Activated CD8-positive, alpha-beta T cell treated with anti-CD3 and anti-CD28 coated beads, Interleukin-2, amount 10 ng/mL, durations not matched to agents 7 days and 5 days (primary cell): ENCODE measurements around the gene LDB2. TPM values are rescaled to one million over a fixed set of nuclear protein-coding genes. Genes with fewer than 3 reads are reported as not detected.
"Not testable (repeated sequence)": the region's sequence is repeated elsewhere in the genome, so short reads cannot be mapped to it uniquely, and the experiment has no call there.

Experiments used
- ATAC-seq: fragments of 150-1000 bp; cut with Tn5 transposase; one replicate; pipeline ENCODE4 v1.10.0; 2021; ENCODE audit warnings: moderate library complexity
- CTCF ChIA-PET: fragments of 350-600 bp; sonication (Branson Sonifier 250); formaldehyde crosslinking; loops from one replicate; lab custom pipeline; 2021; ENCODE audit warnings: antibody characterized with exemption; lab: Charles Lee
- POLR2A ChIA-PET: fragments of 350-600 bp; sonication (Branson Sonifier 250); formaldehyde crosslinking; loops from one replicate; lab custom pipeline; 2021; ENCODE audit warnings: antibody characterized with exemption; lab: Charles Lee
- DNase-seq: peaks from one replicate; pipeline ENCODE4 v3.0.0-alpha.2; 2020
- H3K27ac Mint-ChIP-seq: one replicate; pipeline ENCODE4 v1.8.0; 2021; ENCODE audit warnings: mild to moderate bottlenecking, mixed read lengths
- H3K27me3 Mint-ChIP-seq: one replicate; pipeline ENCODE4 v1.8.0; 2021; ENCODE audit warnings: low read depth, mixed read lengths
- H3K36me3 Mint-ChIP-seq: one replicate; pipeline ENCODE4 v1.8.0; 2021; ENCODE audit warnings: low read depth, mixed read lengths
- H3K4me1 Mint-ChIP-seq: one replicate; pipeline ENCODE4 v1.8.0; 2021; ENCODE audit warnings: low read depth, mixed read lengths
- H3K4me3 Mint-ChIP-seq: one replicate; pipeline ENCODE4 v1.8.0; 2021; ENCODE audit warnings: mild to moderate bottlenecking, mixed read lengths
- H3K9me3 Mint-ChIP-seq: one replicate; pipeline ENCODE4 v1.8.0; 2022; ENCODE audit warnings: mixed read lengths; ENCODE audit not compliant: insufficient read depth
- total RNA-seq, 2 experiments: library from RNA; stranded (reverse); gene quantifications; one replicate each; pipeline ENCODE4 v1.2.3, GENCODE V29; 2021

LDB2 gene
- total RNA-seq, 2 experiments from 2014 or later: not detected

GRCh38 chr4:16641971-16642370 lies 256.5 kb downstream of the LDB2 start:
- DNase-seq (no peak), ATAC-seq (no peak)
- Mint-ChIP-seq H3K36me3 (no peaks in the 10 kb centered on the region), H3K27ac (no peak overlapping the region), H3K4me1 (no peaks in the 10 kb centered on the region), H3K27me3 (no peaks in the 10 kb centered on the region), H3K4me3 (no peak overlapping the region), H3K9me3 (no peaks in the 10 kb centered on the region)
- CTCF ChIA-PET: no interaction called here
- POLR2A ChIA-PET: no interaction called here

DNA sequence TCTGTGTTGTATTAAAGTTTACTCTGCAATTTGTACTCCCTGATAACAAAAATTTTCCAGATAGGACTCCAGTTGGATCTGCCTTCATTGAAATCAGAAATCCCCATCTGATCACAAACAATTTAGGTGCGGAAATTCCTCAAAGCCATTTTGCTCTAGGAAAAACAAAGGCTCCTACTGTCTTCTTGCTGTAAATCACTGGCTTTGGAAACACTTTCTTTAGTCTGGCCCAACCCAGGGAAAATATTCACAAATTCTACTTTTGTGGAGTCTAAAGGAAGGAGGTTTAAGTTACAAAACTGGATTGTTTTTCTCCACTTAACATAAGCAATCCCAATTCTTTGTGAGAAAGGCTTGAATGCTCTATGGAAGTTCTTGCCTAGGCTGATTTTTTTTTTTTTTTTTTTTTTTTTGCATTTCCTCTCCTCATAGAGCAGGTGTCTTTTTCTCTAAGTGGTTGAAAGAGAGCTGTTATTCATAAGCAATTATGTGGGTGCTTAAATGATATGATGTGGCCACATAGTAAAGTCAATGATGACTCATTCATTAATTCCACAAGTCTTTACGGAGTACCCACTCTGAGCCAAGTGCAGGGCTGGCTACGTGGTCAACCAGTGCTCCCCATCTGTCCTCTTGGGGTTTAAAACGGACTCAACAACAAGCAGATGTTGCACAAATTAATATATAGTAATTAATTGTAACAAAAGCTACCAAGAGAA lies 261.4 kb downstream of the LDB2 start:
- H3K27me3 Mint-ChIP-seq: no peaks in the 10 kb centered on the region
- no peaks in the 10 kb centered on the region for H3K36me3 Mint-ChIP-seq
- CTCF ChIA-PET: no interaction called here
- H3K4me1 Mint-ChIP-seq: no peaks in the 10 kb centered on the region
- H3K9me3 Mint-ChIP-seq: no peaks in the 10 kb centered on the region
- ATAC-seq (no peak), DNase-seq (no peak)
- no peak overlapping the region for H3K4me3 Mint-ChIP-seq
- no peak overlapping the region for H3K27ac Mint-ChIP-seq
- POLR2A ChIA-PET: no interaction called here

- CTCF ChIA-PET: no interaction called here
Measured at GRCh38 chr4:16636304-16636703, 262.1 kb downstream of the LDB2 start.

DNA sequence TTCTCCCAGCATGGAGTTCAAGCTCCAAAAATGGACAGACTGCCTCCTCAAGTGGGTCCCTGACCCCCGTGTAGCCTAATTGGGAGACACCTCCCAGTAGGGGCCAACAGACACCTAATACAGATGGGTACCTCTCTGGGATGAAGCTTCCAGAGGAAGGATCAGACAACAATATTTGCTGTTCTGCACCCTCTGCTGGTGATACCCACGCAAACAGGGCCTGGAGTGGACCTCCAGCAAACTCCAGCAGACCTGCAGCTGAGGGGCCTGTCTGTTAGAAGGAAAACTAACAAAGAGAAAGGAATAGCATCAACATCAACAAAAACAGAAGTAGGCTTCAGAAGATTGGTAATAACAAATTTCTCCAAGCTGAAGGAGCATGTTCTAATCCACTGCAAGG lies 269.2 kb downstream of the LDB2 start:
- ATAC-seq: not testable (repeated sequence)

More at GRCh38 chr4:16636304-16636703, 262.1 kb downstream of the LDB2 start:
- Mint-ChIP-seq H3K27ac (no peak overlapping the region), H3K9me3 (no peaks in the 10 kb centered on the region), H3K4me3 (no peak overlapping the region), H3K4me1 (no peaks in the 10 kb centered on the region), H3K36me3 (no peaks in the 10 kb centered on the region), H3K27me3 (no peaks in the 10 kb centered on the region)
- POLR2A ChIA-PET: no interaction called here
- ATAC-seq (no peak), DNase-seq (no peak)

GRCh38 chr4:16628835-16629234 lies 269.6 kb downstream of the LDB2 start:
- DNase-seq, ATAC-seq, H3K4me1 Mint-ChIP-seq, H3K27ac Mint-ChIP-seq, CTCF ChIA-PET, POLR2A ChIA-PET, H3K4me3 Mint-ChIP-seq, H3K27me3 Mint-ChIP-seq, H3K9me3 Mint-ChIP-seq, H3K36me3 Mint-ChIP-seq: not testable (repeated sequence)

More for the DNA sequence above, 269.2 kb downstream of the LDB2 start:
- POLR2A ChIA-PET, H3K27me3 Mint-ChIP-seq, H3K9me3 Mint-ChIP-seq, CTCF ChIA-PET, H3K36me3 Mint-ChIP-seq, H3K27ac Mint-ChIP-seq, H3K4me3 Mint-ChIP-seq, H3K4me1 Mint-ChIP-seq, DNase-seq: not testable (repeated sequence)

GRCh38 chr4:16627999-16628398 lies 270.4 kb downstream of the LDB2 start:
- Mint-ChIP-seq H3K36me3 (no peaks in the 10 kb centered on the region), H3K4me3 (no peak overlapping the region), H3K27ac (no peak overlapping the region), H3K4me1 (no peaks in the 10 kb centered on the region), H3K9me3 (no peaks in the 10 kb centered on the region), H3K27me3 (no peaks in the 10 kb centered on the region)
- ChIA-PET CTCF (no interaction called here), POLR2A (no interaction called here)
- DNase-seq (no peak), ATAC-seq (no peak)

DNA sequence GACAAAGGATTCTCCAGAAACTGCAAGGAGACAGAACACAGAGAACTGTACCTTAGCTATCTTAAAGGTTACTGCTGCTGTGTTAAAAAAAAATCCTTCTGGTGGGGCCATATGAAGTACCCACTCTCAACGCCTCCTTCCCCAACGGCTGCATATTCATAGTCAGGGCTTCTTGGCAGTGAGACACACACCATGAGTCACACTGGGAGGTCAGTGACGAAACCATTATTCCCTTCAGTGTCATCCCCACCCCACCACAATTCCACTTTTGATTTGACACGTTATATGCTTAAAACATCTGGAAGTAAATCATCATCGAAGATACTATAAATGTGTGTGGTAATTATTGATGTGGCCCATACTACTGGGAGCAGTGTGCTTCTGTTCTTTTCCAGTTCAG lies 271.5 kb downstream of the LDB2 start:
- Mint-ChIP-seq H3K9me3 (no peaks in the 10 kb centered on the region), H3K27me3 (no peaks in the 10 kb centered on the region), H3K4me3 (no peak overlapping the region), H3K36me3 (no peaks in the 10 kb centered on the region), H3K27ac (no peak overlapping the region), H3K4me1 (no peaks in the 10 kb centered on the region)
- ATAC-seq (no peak), DNase-seq (no peak)
- ChIA-PET POLR2A (no interaction called here), CTCF (no interaction called here)

DNA sequence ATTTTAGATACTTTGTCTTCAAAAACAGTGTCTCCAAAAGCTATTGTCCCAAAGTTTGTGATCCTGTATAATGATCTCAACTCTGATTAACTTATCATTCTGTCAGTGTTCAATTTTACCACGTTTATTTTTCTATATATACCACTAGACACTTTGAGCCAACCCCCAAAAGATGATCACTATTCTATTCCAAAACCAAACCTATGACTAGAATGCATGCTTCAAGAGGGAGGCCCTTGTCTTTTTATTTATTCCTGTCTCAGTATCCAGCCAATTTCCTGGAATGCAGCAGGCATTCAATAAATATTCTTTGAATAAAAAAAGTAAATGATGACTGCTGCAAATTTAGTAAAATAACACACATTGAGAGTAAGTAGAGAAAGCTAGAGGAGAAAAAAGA lies 275.6 kb downstream of the LDB2 start:
- no peaks in the 10 kb centered on the region for H3K36me3 Mint-ChIP-seq
- no peak overlapping the region for H3K4me3 Mint-ChIP-seq
- no peaks in the 10 kb centered on the region for H3K27me3 Mint-ChIP-seq
- DNase-seq (no peak), ATAC-seq (no peak)
- no peaks in the 10 kb centered on the region for H3K4me1 Mint-ChIP-seq
- ChIA-PET CTCF (interaction anchor here (0.6 kb wide), 1 partner anchor 12 kb away, joined by 3 read pairs; no protein-coding TSS in a partner anchor), POLR2A (no interaction called here)
- H3K27ac Mint-ChIP-seq: no peak overlapping the region
- H3K9me3 Mint-ChIP-seq: no peaks in the 10 kb centered on the region

- H3K4me1 Mint-ChIP-seq: no peaks in the 10 kb centered on the region
- H3K27me3 Mint-ChIP-seq: no peaks in the 10 kb centered on the region
- DNase-seq (no peak), ATAC-seq (no peak)
- H3K4me3 Mint-ChIP-seq: no peak overlapping the region
- no peaks in the 10 kb centered on the region for H3K9me3 Mint-ChIP-seq
- ChIA-PET CTCF (no interaction called here), POLR2A (no interaction called here)
- no peak overlapping the region for H3K27ac Mint-ChIP-seq
- no peaks in the 10 kb centered on the region for H3K36me3 Mint-ChIP-seq
Measured at GRCh38 chr4:16617435-16617834, 281.0 kb downstream of the LDB2 start.

DNA sequence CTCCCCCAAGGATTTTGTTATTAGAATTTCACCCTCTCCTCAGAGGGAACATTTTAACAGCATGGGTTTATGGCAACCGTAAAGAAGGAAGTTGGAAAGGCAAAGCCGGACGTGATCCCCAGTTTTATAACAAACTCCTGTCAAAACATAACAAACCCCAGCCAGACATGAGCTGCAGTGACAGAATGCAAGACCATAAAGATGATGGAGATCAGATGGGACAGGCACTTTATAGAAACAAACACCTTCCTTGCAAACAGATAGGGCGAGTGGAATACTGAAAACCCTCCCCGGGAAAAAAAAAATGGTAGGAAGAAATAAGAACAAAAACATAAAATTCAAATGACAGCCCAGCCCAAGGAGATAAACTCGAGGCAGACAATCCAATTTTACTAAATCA lies 281.4 kb downstream of the LDB2 start:
- ChIA-PET CTCF (no interaction called here), POLR2A (no interaction called here)
- H3K9me3 Mint-ChIP-seq: no peaks in the 10 kb centered on the region
- H3K27ac Mint-ChIP-seq: no peak overlapping the region
- DNase-seq (no peak), ATAC-seq (no peak)
- no peak overlapping the region for H3K4me3 Mint-ChIP-seq
- H3K4me1 Mint-ChIP-seq: no peaks in the 10 kb centered on the region
- H3K27me3 Mint-ChIP-seq: no peaks in the 10 kb centered on the region
- H3K36me3 Mint-ChIP-seq: no peaks in the 10 kb centered on the region

- Mint-ChIP-seq H3K27ac (no peak overlapping the region), H3K36me3 (no peaks in the 10 kb centered on the region), H3K4me3 (no peak overlapping the region), H3K9me3 (no peaks in the 10 kb centered on the region), H3K4me1 (no peaks in the 10 kb centered on the region), H3K27me3 (no peaks in the 10 kb centered on the region)
- no peak for ATAC-seq
- ChIA-PET CTCF (no interaction called here), POLR2A (no interaction called here)
- DNase-seq: no peak
Measured at GRCh38 chr4:16609170-16609758, 289.2 kb downstream of the LDB2 start.

- H3K36me3 Mint-ChIP-seq: no peaks in the 10 kb centered on the region
- POLR2A ChIA-PET: no interaction called here
- no peaks in the 10 kb centered on the region for H3K9me3 Mint-ChIP-seq
- CTCF ChIA-PET: no interaction called here
- DNase-seq: no peak
- H3K27ac Mint-ChIP-seq: no peak overlapping the region
- no peaks in the 10 kb centered on the region for H3K27me3 Mint-ChIP-seq
- no peak overlapping the region for H3K4me3 Mint-ChIP-seq
- no peaks in the 10 kb centered on the region for H3K4me1 Mint-ChIP-seq
- ATAC-seq: no peak
Measured at GRCh38 chr4:16608611-16609125, 289.8 kb downstream of the LDB2 start.
